LNCAP (cell line): ENCODE data around the gene MRPL17.

Experiments used
- TF ChIP-seq, protein P1 (sequence below): fragments of 450-650 bp; IDR thresholded peaks from 2 replicates; pipeline ENCODE4 v1.5.1; 2017; ENCODE audit warnings: mild to moderate bottlenecking

Gene MRPL17

DNA sequence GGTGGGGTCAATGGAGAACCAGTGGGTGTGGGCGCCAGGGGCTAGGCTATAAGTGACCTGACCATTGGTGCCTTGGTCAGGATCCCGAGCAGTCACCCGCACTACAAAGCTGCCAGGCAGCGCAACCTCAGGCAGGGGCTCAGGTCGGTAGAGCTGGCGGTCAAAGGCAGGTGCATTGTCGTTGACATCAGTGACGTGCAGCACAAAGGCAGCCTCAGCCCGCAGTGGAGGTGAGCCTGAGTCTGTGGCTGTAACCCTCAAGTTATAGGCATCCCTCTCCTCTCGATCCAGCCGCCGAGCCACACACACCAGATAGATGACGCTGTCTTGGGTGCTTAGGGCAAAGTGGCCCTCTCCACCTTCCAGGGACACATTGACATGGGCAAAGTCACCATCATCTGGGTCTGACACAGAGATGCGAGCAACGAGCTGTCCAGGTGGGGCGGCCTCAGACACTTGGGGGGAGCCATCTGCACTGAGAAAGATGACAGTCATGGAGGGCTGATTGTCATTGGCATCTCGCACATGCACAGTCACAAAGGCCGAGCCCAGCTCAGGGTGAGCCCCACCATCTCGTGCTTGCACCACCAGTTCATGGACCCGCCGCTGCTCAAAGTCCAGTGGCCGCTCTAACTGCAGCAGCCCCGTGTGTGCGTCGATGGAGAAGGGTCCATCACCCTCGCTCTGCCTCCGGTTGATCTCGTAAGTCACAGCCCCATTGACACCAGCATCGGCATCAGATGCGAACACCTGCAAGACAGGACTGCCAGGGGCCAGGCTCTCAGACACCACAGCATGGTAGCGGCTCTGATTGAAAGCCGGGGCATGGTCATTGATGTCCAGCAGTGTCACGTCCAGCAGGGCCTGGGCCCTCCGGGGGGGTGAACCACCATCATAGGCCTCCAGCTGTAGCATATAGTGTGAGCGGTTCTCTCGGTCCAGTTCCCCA is 42.8 kb downstream of the MRPL17 start:
- TF ChIP-seq, protein P1, sequence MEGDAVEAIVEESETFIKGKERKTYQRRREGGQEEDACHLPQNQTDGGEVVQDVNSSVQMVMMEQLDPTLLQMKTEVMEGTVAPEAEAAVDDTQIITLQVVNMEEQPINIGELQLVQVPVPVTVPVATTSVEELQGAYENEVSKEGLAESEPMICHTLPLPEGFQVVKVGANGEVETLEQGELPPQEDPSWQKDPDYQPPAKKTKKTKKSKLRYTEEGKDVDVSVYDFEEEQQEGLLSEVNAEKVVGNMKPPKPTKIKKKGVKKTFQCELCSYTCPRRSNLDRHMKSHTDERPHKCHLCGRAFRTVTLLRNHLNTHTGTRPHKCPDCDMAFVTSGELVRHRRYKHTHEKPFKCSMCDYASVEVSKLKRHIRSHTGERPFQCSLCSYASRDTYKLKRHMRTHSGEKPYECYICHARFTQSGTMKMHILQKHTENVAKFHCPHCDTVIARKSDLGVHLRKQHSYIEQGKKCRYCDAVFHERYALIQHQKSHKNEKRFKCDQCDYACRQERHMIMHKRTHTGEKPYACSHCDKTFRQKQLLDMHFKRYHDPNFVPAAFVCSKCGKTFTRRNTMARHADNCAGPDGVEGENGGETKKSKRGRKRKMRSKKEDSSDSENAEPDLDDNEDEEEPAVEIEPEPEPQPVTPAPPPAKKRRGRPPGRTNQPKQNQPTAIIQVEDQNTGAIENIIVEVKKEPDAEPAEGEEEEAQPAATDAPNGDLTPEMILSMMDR = no peak

DNA sequence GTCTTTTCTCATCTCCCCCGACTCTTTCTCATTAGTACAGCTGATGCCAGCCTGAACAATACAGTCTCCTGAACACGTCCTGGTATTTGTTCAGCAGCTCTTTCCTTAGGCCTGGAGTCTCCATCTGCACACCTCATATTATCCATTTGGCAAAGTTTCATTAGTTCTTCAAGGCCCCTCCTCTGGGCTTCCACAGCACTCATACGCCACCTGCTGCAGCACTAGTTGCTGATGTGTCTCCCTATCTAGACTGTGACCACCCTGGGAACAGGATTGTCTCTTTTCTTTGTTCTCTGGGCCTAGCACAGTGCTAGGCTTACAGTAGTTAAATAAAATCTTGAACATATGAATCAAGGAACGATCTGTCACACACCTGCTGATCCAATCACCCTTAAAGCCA is 44.7 kb downstream of the MRPL17 start:
- TF ChIP-seq, protein P1 = no peak

DNA sequence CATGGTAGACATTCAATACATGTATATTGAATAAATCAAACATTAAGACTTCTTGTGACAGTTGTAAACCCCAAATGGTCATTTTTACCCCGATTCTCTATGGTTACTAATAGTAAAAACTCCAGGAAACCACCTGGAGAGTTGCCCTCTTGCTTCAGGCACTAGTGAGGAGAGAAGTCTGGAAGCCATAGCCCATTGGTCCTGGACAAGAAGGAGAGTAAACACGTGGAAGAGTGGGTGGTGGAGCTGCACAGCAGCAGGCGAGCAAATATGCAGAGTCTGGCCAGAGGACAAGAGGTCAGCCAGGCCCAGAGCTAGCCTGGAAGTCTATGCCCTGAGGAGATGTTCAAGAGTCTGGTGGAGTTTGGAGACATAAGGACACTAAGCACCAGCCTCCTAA is 45.3 kb downstream of the MRPL17 start:
- TF ChIP-seq, protein P1 = no peak

DNA sequence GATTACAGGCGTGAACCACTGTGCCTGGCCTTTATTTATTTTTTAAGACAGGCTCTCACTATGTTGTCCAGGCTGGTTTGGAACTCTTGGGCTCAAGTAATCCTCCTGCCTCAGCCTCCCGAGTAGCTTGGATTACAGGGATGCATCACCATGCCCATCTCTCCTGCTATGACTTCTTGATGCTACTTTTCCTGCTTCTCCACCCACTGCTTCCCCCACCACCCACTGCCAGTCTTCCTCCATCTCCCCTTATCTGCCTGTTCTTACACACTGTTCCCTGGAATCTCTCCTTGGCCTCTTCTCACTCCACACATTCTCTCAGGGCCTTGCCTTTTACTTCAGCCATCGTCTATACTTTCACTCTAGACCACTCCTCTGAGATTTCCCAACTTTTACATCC is 46.7 kb downstream of the MRPL17 start:
- TF ChIP-seq, protein P1 = no peak

DNA sequence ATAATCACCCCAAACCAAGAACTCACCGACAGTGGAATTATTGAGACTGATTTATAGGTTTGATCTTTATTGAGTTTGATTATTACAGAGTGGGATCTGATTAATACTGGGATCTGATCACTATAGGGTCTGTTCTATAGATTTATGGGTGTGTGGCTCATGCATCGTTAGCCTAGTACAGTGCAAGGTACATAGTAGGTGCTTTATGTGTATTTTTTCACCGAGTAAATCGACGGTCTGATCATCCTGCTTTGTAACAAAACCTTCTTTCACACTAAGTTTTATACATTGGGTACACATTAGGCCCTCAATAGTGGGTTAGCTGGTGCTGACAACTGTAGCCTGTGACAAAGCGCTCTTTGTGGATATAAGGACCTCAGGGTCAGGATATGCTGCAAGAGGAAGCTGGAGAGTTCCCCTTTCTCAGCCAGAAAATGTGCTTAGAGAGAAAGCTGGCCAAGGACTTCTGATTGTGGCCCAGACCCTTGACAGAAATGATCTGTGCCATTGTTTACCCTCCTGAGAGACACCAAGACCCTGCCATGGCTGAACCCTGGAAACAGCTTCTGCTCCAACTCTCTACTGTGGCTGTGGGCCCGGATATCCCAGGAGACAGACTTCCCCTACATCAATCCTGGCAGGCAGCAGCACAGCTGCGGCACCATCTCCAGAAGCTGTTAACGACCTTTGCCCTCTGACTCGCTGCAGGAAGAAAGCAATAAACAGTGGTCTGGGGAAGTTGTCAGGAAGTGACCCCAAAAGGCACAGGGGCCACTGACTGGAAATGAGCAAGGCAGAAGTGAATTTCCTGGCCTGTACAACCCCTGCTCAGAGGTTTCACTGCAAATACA is 47.8 kb downstream of the MRPL17 start:
- TF ChIP-seq, protein P1 = no peak

DNA sequence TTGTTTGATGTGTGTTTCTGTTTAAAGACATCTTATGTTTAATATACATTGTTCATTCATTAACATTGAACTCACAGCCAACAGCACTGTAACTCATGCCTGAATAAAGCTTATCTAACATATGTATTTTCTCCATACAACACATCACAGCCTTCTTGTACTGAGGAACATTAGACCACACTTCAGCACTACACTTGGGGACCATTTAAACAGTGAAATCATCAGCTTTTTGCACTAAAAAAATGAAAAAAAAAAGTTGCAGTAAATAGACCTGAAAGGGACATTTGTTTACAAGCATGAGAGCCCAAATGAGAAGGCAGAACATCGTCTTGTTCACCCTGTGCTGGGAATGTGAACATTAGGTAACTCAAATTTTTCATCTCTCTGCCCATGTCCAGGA is 48.6 kb downstream of the MRPL17 start:
- TF ChIP-seq, protein P1 = no peak
